Left lung (tissue), 10 donors: ENCODE data around the gene TBC1D8. TPM values are rescaled to one million over a fixed set of nuclear protein-coding genes. Genes with fewer than 3 reads are reported as not detected.

Experiments
- ATAC-seq: fragments of 200-7000 bp; cut with Tn5 transposase; one replicate; pipeline ENCODE4 v1.9.1; 2020; ENCODE audit warnings: moderate library complexity
- DNase-seq, 4 donors: peaks; one replicate each; pipeline ENCODE4 v3.0.0-alpha.2; 2013 to 2020
- H3K27ac ChIP-seq, 2 donors: fragments of 200-600 bp; sonication (generic) in 1 of 2; one replicate each; pipeline versions ENCODE4 v1.5.0 to v1.8.0; 2020 to 2021
- H3K27me3 ChIP-seq, 2 donors: fragments of 200-600 bp; sonication (generic) in 1 of 2; one replicate each; pipeline versions ENCODE4 v1.5.0 to v1.8.0; 2020 to 2021
- H3K36me3 ChIP-seq, 2 donors: fragments of 200-600 bp; sonication (generic) in 1 of 2; one replicate each; pipeline versions ENCODE4 v1.5.0 to v1.8.0; 2020 to 2021
- H3K4me1 ChIP-seq, 2 donors: fragments of 200-600 bp; one replicate each; pipeline ENCODE4 v1.8.0; 2021
- H3K4me3 ChIP-seq, 2 donors: fragments of 200-600 bp; sonication (generic) in 1 of 2; one replicate each; pipeline versions ENCODE4 v1.5.0 to v1.8.0; 2020 to 2021; ENCODE audit warnings: mild to moderate bottlenecking in 1 of 2
- H3K9me3 ChIP-seq, 2 donors: fragments of 200-600 bp; sonication (generic) in 1 of 2; one replicate each; pipeline versions ENCODE4 v1.5.0 to v1.8.0; 2020 to 2021
- CTCF ChIP-seq, 2 donors: fragments of 200-600 bp; sonication (generic) in 1 of 2; IDR thresholded peaks; one replicate each; pipeline versions ENCODE4 v1.5.0 to v1.8.0; 2021; ENCODE audit warnings: antibody characterized with exemption in 2 of 2
- intact Hi-C, 2 donors: fragments of 100-400 bp; cut with DNase I; formaldehyde crosslinking; loops; one replicate each; pipeline versions ENCODE4 v1.11.2 to v1.14.2; 2022
- polyA plus RNA-seq, 6 donors: library from polyadenylated mRNA; unstranded; fragments of 120-200 nt; gene quantifications; one replicate each; pipeline ENCODE4 v1.2.1, GENCODE V29; 2013; ENCODE audit not compliant: insufficient read length in 6 of 6
- total RNA-seq, 2 donors: library from RNA; stranded (reverse); fragmentation: NEBNext Ultra II Directional; extraction: Animal tissue kit (Norgen Biotek cat#: 25700); gene quantifications; one replicate each; pipeline ENCODE4 v1.2.1, GENCODE V29; 2021
- donor health status: DM: no; HTN: yes; CAD: no.
- donor health status: DM: no; HTN: no; CAD: no.

Gene TBC1D8
- total and polyA plus RNA-seq, 8 donors: 11.7 to 36.5 (median 32.1) TPM

- no peaks in the 10 kb centered on the region for H3K36me3 ChIP-seq
- H3K4me1 ChIP-seq: peaks cover 0 to 4% of the 10 kb centered on the region in 2 donors
- H3K4me3 ChIP-seq: no peak overlapping the region
- TF ChIP-seq CTCF (IDR thresholded peaks at IDR 0.05): no peak
- H3K27me3 ChIP-seq: no peaks in the 10 kb centered on the region
- no peak for DNase-seq
- no peak for ATAC-seq
- intact Hi-C loops: no loop called here
- no peak overlapping the region for H3K27ac ChIP-seq
- H3K9me3 ChIP-seq: no peaks in the 10 kb centered on the region
Observed at GRCh38 chr2:100997509-100998234, 153.5 kb downstream of the TBC1D8 start.

DNA sequence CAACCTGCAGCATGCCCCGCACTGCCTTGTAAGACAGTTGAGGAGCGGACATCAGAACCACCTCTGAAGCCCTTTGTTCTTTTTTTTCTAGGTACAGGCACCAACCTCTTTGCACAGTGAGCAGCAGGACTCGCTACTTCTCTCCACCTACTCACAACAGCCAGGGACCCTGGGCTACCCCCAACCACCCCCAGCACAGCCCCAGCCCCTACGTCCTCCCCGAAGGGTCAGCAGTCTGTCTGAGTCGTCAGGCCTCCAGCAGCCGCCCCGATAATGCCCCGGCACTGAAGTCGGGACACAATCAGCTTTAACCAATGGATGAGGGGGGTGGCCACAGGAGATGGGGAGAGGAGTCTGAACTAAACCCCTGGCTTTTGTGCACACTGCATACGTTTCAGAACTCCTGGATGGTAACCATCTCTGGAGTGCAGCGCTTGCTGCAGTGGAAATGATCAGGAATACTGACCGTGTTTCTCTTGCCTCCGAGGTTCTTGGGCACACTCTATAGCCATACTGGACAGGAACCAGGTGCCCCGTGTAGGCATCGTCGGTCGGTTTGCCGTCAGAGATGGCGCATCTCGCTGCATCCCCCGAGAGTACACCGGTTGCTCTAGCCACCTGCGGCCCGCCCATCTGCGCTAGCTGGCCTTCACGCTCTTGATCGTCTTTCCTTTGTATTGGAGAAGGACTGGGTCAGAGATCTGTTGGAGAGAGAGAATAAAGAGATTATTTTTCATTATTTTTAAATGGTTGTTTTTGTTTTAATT lies 155.7 kb downstream of the TBC1D8 start:
- TF ChIP-seq CTCF (IDR thresholded peaks at IDR 0.05): no peak
- Histone ChIP-seq H3K27me3 (no peaks in the 10 kb centered on the region), H3K4me3 (no peak overlapping the region), H3K9me3 (no peaks in the 10 kb centered on the region), H3K36me3 (no peaks in the 10 kb centered on the region), H3K4me1 (no peaks in the 10 kb centered on the region), H3K27ac (no peak overlapping the region)
- no peak for ATAC-seq
- intact Hi-C loops: no loop called here
- no peak for DNase-seq

GRCh38 chr2:100993294-100993693 lies 157.9 kb downstream of the TBC1D8 start:
- ATAC-seq: no peak

DNA sequence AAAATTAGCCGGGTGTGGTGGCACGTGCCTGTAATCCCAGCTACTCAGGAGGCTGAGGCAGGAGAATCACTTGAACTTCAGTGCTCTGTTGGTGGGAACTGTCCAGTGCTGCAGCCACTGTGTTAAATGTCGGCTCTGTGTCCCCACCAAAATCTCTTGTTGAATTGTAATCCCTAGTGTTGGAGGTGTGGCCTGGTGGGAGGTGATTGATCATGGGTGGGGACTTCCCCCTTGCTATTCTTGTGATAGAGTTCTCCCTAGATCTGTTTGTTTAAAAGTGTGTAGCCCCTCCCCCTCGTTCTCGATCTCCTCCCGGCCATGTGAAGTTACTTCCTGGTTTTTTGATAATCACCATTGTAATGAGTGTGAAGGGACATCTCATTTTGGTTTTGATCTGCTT lies 158.9 kb downstream of the TBC1D8 start:
- Histone ChIP-seq H3K27me3 (no peaks in the 10 kb centered on the region), H3K4me3 (no peak overlapping the region), H3K4me1 (no peaks in the 10 kb centered on the region), H3K27ac (no peak overlapping the region), H3K36me3 (no peaks in the 10 kb centered on the region), H3K9me3 (no peaks in the 10 kb centered on the region)
- intact Hi-C loops: no loop called here
- ATAC-seq: no peak
- no peak for TF ChIP-seq CTCF (IDR thresholded peaks at IDR 0.05)
- DNase-seq: no peak

More at GRCh38 chr2:100993294-100993693, 157.9 kb downstream of the TBC1D8 start:
- Histone ChIP-seq H3K9me3 (no peaks in the 10 kb centered on the region), H3K4me1 (no peaks in the 10 kb centered on the region), H3K27ac (no peak overlapping the region), H3K36me3 (no peaks in the 10 kb centered on the region), H3K27me3 (no peaks in the 10 kb centered on the region), H3K4me3 (no peak overlapping the region)
- intact Hi-C loops: no loop called here
- TF ChIP-seq CTCF (IDR thresholded peaks at IDR 0.05): no peak
- no peak for DNase-seq

DNA sequence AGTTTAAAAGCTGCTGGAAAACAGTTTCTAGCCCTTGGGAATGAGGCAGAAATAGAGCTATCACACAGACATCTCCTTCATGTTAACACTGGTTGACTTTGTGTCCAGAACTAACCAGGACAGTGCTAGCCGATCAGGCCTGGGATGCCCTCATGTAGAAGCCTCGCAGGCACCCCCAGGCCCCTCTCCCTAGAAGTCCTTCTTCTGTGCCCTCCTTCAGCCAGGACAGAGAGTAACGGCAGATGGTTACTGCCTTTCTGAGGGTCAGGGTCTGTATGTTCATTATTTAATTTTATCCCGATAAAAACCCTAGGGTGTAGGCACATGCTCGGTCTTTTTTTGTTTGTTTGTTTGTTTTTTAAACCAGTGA lies 159.8 kb downstream of the TBC1D8 start:
- Histone ChIP-seq H3K27me3 (no peaks in the 10 kb centered on the region), H3K9me3 (no peaks in the 10 kb centered on the region), H3K27ac (no peak overlapping the region), H3K36me3 (no peaks in the 10 kb centered on the region), H3K4me3 (no peak overlapping the region), H3K4me1 (no peaks in the 10 kb centered on the region)
- DNase-seq (no peak), ATAC-seq (no peak)
- no peak for TF ChIP-seq CTCF (IDR thresholded peaks at IDR 0.05)
- intact Hi-C loops: no loop called here
